SIG-M5 (cell line): ENCODE results near the gene PTK7.

ENCODE experiments used
- DNase-seq: peaks from one replicate; lab custom pipeline; 2025; lab: John Stamatoyannopoulos, UW

PTK7 gene

DNA sequence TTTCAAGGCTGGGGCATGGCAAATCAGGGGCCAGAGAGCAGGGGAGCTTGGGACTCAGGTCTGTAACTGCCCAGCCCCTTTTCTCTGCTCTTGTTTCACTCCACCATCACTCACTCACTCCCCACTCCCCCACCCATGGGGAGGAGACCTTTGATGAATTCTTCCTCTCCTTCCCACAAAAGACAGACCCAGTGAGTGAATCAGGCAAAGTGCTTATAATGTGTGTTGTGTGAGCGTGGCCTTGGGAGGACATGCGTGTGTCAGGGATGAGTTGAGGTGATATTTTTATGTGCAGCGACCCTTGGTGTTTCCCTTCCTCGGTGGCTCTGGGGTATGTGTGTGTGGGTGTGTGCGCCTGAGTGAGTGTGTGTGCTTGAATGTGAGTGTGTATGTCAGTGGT lies 104.9 kb downstream of the PTK7 start:
- DNase-seq: no peak

DNA sequence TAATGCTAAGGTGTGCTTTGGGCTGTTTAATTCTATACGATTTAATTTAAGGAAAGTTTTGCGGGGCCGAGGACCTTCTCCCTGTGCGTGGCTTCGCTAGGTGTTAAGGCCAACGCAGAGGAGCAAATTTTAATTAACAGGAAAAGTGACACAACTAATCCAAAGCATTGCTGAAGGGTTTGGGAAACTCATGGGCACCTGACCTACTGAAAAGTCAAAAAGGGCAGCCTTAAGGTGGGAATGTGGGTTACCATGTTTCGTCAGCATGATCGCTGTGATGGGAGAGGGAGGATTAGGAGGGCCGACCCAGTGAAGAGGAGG lies 105.5 kb downstream of the PTK7 start:
- no peak for DNase-seq

DNA sequence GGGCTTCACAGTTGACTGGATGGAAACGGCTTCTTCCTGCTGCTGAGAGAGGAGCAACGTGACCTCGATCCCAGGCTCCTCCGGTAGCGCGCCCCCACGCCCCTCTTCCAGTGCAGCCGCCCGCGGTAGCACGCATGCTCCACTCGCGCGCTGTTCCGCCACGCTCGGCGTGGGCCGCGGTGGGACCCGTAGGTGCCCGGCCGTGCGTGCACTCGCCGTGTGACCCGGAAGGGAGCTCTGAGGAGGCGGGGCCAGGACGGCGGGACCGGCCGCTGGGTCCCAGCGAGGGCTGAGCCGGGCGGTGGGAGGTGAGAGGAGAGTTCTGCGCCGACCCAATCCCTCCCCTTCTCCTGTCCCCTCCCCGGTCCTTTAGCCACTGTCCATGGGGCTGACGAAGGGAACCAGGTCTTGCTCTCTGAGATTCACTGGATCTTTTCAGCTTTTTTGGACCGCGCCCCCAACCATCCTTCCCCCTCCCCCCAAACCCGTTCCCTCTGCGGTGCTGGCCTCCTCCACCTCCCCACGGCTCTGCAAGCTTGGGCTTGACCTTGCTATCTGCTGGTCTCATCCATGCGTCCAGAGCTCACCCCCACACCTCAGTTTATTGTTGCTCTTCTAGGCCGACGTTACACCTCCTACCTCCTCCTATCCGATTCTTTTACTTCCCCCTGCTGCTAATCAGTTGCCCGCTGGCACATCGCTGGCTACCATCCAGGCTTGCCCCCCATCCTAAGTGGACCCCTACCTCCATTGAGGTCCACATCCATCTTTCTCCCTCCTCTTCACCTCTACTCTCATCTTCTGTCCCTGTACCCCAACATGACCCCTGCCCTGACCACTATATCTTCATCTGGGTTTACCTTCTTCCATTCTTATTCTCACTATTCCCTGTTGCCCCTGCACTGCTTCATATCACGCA lies 106.1 kb downstream of the PTK7 start, which contains the start of gene CUL9:
TSS of gene CUL9 (plus strand) at position 255 of the 919 bp plus-strand sequence. CDS start 2,115 bp downstream, outside the sequence.
- no peak for DNase-seq

DNA sequence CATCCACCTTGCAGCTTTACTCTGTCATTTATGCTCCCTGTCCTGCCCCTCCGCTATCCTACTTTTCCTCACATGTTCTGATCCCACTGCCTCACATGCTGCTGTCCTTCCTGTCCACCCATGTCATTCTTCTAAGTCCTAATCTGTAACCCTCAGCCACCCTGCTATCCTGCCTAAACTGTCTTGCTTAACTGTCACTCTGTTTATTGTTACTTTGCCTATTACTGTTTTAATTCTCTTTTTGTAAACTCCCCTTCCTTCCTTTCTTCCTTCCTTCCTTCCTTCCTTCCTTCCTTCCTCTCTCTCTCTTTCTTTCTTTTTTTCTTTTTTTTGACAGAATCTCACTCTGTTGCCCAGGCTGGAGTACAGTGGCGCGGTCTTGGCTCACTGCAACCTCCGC lies 107.3 kb downstream of the PTK7 start:
- DNase-seq: no peak

DNA sequence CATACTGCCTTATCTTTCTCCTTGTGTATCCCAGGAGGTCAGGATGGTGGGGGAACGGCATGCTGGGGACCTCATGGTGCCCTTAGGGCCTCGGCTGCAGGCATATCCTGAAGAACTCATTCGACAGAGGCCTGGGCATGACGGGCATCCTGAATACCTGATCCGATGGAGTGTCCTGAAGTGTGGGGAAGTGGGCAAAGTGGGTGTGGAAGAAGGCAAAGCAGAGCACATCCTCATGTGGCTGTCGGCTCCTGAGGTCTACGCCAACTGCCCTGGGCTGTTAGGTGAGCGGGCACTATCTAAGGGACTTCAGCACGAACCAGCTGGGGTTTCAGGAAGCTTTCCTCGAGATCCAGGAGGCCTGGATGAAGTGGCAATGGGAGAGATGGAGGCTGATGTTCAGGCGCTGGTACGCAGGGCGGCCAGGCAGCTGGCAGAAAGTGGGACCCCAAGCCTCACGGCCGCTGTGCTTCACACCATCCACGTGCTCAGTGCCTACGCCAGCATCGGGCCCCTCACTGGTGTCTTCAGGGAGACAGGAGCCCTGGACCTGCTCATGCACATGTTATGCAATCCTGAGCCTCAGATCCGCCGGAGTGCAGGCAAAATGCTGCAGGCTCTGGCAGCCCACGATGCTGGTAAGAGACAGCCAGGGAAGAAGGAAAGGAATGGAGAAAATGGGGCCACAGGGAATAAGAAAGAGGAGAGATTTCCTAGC lies 108.3 kb downstream of the PTK7 start:
- DNase-seq: no peak

DNA sequence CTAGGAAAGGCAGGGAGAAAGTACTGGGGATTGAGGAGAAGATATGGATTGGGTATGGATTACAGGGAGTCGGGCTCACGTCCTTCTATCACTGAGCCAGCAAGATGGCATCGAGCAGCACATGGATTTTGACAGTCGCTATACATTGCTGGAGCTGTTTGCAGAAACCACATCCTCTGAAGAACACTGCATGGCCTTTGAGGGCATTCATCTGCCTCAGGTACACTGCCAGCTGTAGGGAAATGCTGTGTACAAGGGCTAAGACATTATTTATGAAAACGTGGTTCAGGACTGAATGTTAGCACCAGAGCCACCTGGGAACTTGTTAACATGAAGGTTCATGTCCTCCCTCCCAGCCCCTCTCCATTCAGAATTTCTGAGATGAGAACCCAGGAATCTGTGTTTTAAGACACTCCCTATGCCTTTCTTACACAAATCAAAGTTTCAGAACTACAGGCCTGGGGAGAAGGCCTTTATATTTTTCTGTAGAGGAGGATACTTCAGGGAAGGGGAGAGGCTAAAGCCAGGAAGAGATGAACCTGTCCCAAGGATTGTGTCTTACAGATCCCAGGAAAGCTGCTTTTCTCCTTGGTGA lies 109.4 kb downstream of the PTK7 start:
- no peak for DNase-seq

DNA sequence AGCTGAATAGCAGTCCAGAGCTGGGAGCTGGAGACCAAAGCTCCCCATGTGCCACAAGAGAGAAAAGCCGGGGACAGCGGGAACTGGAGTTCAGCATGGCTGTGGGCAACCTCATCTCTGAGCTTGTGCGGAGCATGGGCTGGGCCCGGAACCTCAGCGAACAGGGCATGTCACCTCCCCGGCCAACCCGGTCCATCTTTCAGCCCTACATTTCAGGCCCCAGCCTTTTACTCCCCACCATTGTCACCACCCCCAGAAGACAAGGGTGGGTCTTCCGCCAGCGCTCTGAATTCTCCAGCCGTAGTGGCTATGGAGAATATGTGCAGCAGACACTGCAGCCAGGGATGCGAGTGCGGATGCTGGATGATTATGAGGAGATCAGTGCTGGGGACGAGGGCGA lies 109.9 kb downstream of the PTK7 start:
- DNase-seq: no peak

DNA sequence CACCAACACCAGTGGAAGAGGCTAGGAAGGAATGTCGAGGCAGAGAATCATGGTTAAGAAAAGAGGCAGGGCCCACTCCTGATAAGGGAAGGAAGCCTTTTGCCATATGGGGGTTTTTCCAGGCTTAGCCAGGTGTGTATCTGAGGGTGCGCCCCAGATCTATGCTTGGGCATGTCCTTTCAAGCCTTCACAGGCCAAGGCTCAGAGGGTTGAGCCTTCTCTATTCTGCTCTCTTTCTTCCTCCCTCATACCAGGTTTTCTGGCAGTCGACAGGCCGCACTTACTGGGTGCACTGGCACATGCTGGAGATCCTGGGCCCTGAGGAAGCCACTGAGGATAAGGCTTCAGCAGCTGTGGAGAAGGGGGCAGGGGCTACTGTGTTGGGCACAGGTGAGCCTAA lies 110.6 kb downstream of the PTK7 start:
- DNase-seq: no peak

DNA sequence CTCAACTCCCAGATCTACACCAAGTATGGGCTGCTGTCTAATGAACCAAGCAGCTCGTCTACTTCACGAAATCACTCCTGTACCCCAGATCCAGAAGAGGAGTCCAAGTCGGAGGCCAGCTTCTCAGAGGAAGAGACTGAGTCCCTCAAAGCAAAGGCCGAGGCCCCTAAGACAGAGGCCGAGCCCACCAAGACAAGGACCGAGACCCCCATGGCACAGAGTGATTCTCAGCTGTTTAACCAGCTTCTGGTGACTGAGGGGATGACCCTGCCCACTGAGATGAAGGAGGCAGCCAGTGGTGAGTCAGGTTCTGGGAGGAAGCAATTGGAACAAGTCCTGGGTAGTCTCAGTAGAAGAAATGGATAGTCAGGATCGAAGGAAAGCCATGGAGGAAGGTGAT lies 111.7 kb downstream of the PTK7 start:
- no peak for DNase-seq

DNA sequence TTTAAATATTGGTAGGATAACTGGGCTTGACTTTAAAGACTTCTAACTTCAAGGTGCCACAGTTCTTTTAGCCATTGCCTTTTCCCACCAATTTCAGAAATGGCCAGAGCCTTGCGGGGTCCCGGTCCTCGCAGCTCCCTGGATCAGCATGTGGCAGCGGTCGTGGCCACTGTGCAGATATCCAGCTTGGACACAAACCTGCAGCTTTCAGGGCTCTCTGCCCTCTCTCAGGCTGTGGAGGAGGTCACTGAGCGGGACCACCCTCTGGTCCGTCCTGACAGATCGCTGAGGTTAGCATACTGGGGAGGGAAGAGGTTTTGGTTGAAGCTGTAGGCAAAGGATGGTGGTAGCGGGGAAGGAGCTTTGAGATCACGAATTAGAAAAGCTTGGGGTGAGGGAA lies 112.3 kb downstream of the PTK7 start:
- no peak for DNase-seq

DNA sequence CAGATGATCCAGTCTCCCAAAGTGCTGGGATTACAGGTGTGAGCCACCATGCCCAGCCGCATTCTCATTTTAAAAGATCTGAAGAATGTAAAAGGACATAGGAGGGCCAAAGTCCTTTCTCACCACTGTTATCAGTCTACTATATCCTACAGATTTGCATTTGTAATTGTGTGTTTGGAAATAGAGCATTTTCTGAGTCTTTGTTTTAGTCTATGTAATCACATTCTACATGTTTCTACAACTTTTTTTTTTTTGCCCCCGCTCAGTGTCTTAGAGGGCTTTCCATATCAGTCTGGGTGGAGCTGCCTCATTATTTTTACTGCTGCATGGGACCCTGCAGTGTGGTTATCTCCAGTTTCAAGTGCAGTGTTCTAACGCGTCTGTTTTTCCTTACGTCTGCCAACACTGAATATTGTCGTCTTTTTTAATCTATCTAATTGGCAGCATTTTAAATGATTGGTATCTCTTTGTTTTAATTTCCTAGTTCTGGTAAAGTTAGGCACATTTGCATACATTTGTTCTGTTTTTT lies 113.7 kb downstream of the PTK7 start:
- no peak for DNase-seq

DNA sequence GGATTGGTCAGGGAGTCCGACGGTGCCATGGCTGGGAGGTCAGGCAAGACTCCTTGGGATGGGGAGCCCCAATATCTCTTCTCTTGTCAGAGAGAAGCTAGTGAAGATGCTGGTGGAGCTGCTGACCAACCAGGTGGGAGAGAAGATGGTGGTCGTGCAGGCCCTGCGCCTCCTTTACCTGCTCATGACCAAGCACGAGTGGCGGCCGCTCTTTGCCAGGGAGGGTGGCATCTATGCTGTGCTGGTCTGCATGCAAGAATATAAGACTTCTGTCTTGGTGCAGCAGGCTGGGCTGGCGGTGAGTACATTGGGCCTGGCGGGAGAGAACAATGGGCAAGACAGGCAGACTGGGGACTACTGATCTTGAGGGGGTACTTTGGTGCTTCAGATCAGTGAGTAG lies 116.8 kb downstream of the PTK7 start:
- no peak for DNase-seq

DNA sequence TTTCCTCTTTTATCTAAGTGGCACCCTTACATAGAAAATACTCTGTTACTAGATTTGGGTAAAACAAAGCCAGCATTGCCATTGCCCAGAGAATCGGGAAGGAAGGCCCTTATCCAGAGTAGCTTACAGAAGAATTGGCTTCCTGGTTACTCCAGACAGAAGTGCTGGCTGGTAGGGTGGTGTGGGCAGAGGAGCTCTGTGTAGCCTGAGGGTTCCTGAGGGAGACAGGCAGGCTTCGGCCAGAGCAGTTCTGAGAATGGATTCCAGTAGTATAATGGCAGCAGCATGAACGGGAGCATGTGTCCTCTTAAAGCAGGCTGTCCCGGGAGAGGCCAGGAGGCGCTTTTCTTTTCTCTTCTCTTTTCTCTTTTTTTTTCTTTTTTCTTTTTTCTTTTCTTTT lies 117.8 kb downstream of the PTK7 start:
- no peak for DNase-seq

DNA sequence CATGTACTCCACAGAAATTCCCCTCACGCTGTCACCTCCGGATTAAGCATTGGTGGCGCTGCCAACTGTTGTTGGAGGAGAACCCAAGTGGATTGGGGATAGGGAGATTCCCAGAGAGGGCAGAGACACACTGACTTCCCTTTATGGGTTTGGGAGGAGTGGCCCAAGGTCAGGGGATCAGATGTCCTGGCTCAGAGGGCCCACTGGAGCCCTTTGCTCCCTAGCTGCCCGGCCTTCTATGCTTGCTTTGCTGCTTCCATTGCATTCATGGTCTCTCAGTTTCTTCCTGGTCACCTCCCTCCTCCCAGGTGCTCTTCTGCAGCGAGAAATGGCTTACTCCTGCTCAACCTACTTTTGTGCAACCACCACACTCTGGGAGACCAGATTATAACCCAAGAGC lies 120.2 kb downstream of the PTK7 start:
- DNase-seq: no peak

DNA sequence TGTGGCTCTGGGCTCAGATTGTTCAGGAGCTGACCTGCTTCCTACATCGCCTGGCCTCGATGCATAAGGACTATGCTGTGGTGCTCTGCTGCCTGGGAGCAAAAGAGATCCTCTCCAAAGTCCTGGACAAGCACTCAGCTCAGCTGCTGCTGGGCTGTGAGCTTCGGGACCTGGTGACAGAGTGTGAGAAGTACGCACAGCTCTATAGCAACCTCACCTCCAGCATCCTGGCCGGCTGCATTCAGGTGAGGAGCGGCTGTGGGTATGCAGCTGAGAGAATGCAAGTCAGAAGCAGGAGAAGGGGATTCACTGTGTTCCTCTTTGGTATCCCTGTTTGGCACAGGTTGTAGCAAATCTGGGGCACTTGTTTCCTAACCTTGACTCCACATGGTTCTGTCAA lies 123.8 kb downstream of the PTK7 start:
- DNase-seq: no peak

DNA sequence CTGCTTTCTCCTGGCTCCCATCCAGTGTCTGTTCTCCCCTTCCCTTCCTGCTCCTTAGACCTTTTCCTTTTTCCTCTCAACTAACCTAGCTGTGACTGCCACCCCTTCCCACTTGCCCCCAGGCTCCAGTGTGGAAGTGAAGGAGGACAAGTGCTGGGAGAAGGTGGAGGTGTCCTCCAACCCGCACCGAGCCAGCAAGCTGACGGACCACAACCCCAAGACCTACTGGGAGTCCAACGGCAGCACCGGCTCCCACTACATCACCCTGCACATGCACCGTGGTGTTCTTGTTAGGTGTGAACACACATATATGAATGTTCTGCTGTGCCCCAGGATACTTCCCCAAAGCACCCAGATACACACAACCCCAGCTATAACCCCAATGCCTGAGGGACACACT lies 124.4 kb downstream of the PTK7 start:
- DNase-seq: no peak

DNA sequence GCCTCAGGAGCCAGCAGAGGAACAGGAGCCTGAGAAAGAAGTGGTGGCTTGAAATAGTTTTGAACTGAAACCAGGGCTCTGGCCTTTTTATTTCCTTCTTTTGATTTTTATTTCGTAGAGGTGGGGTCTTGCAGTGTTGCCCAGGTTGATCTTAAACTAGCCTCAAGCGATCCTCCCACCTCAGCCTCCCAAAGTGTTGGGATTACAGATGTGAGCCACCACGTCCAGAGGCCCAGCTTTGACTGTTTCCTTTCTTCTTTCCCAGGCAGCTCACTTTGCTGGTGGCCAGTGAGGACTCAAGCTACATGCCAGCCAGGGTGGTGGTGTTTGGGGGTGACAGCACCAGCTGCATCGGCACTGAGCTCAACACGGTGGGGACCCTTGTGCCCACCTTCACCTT lies 126.3 kb downstream of the PTK7 start:
- DNase-seq: no peak

DNA sequence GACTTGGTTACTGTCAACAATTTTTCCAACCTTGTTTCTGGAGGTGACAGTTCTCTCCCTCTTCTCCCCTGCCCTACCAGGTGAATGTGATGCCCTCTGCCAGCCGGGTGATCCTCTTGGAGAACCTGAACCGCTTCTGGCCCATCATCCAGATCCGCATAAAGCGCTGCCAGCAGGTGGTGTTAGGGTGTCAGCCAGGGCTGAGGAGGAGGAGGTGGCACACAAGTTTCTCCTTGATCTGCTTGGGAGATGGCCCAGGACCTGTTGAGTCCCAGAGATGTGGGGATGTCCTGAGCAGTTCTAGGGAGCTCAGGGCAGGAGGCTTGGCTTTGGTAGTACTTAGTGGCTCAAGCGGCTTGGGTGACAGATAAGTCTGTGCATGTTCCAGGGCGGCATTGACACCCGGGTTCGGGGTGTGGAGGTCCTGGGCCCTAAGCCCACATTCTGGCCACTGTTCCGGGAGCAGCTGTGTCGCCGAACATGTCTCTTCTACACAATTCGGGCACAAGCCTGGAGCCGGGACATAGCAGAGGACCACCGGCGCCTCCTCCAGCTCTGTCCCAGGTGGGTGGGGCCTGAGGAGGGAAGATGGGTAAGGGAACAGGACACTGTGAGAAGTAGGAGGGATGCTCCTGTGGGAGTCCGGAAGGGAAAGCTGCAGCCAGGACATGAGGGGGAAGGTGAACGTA lies 127.1 kb downstream of the PTK7 start:
- DNase-seq: no peak

DNA sequence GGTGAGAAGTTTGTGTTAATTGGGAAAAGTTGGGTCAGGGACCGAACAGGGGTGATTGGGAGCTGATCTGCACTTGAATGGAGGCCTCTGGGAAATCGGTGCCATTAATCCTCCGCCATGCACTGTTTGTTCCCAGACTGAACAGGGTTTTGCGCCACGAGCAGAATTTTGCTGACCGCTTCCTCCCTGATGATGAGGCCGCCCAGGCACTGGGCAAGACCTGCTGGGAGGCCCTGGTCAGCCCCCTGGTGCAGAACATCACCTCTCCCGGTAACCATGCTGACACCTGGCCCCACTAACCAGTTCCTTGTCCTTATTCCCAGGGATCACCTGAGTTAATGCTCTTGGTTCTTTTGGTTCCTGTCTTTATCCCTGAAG lies 127.6 kb downstream of the PTK7 start:
- no peak for DNase-seq

DNA sequence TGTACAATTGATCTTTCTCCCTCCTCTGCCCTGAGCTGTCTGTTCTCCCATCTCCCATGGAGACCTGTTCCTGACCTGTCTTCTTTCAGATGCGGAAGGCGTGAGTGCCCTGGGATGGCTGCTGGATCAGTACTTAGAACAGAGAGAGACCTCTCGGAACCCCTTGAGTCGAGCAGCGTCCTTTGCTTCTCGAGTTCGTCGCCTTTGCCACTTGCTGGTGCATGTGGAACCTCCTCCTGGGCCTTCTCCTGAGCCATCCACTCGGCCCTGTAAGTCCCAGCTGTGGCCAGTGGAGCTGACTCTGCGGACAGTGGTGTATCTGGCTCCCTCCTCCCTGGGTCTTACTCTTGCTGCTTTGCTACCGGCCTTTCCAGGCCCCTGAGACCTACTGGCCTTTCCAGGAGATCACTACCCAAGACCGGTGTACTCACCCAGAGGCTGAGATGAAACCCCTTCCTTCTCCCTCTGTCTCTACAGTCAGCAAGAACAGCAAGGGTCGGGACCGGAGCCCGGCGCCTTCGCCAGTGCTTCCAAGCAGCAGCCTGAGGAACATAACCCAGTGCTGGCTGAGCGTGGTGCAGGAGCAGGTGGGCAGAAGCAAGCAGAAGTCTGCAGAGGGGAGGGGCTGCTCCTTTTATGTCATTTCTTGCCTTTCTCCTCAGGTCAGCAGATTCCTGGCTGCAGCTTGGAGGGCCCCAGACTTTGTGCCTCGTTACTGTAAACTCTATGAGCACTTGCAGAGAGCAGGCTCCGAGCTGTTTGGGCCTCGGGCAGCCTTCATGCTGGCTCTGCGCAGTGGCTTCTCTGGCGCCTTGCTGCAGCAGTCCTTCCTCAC lies 128.4 kb downstream of the PTK7 start:
- no peak for DNase-seq

DNA sequence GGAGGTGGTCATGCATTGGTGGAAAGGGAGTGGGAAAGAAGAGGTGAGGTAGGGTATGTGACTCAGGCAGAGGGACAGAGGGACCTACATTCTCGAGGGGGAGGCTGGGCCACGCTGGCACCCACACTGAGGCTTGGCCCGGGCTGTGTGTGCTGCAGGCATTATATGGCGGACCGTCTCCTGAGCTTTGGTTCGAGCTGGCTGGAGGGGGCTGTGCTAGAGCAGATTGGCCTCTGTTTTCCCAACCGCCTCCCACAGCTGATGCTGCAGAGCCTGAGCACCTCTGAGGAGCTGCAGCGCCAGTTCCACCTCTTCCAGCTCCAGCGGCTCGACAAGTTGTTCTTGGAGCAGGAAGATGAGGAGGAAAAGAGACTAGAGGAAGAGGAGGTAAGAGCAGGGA lies 129.7 kb downstream of the PTK7 start:
- DNase-seq: no peak
